GM19351 (cell line): Measurements from ENCODE around the gene JAK2.
"Not testable (repeated sequence)": the region's sequence is repeated elsewhere in the genome, so short reads cannot be mapped to it uniquely, and the experiment has no call there.

Experiments
- ATAC-seq: cut with Tn5 transposase; IDR thresholded peaks from one replicate; pipeline ENCODE4 v1.9.1; 2021; ENCODE audit warnings: mild to moderate bottlenecking, moderate library complexity; ENCODE audit not compliant: unreplicated experiment

Gene JAK2

DNA sequence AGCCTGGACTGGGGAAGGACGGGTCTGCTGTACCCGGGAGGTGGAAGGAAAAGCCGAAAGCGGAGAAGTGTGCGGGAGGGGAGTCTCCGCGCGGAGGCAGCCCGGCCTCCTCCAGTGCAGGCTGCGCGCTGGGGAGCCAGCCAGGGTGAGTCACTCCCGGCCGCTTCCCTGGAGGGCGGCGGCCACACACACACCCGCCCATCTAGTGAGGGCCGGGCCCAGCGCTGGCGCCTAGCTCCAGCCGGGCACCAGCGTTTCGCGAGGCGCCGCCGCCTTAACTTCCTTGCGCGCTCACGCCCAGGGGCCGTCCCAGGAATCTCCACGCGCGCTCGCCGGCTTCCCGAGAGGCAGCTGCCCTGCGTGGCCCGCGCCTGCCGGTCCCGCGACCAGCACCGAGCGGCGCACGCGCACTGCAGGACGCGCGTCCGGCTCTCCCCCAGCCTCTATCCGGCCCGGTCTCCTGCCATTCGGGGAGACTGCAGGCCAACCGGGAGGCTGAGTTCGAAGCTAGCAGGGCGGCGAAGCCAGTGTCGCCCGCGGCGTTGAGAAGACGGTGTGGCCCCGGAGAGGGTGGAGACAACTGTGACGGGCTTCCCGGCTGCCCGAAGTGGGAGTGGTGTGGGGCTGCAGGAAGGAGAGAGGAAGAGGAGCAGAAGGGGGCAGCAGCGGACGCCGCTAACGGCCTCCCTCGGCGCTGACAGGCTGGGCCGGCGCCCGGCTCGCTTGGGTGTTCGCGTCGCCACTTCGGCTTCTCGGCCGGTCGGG, at the start of gene JAK2:
TSS of gene JAK2 (plus strand) at position 652 of the 765 bp plus-strand sequence. CDS start 36,716 bp downstream, outside the sequence.
- peak; percentile 56 for ATAC-seq

DNA sequence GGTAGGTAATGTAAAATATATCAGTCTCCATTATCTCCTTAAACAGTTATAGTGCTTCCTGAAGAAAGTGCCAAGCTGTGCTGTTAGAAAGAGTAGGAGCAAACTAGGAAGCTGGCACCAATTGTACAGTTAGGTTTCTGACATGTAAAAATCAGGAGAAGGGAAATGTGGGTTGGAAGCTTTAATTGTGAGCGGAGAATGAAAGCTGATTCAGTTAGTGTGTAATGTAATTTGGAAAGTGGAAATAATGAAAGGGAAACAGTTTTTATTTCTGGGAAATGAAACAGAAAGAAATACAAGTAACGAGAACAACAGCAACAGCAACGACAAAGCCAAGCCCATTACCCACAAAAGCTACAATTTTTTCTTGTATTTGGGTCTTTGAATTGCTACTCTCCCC, 48.8 kb upstream of the JAK2 start:
- ATAC-seq, result no peak

DNA sequence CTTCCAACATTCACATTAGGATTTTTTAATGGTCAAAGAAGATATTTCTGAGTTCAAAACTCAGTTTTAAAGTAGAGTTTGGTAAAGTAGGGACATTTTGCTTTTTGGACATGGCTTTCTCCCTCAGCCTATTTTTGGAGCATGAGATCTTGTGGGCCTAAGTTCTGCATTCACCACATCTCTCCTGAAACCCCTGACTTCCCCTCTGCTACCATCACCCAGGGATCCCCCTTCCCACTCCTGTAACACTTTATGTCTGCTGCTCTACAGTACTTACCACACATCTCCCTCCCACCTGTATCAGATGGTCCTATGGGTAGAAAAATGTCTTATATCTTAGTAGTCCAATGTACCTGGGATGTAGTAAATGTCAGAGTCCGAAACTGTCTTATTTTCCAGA, 48.2 kb upstream of the JAK2 start:
- peak; percentile 66 for ATAC-seq

DNA sequence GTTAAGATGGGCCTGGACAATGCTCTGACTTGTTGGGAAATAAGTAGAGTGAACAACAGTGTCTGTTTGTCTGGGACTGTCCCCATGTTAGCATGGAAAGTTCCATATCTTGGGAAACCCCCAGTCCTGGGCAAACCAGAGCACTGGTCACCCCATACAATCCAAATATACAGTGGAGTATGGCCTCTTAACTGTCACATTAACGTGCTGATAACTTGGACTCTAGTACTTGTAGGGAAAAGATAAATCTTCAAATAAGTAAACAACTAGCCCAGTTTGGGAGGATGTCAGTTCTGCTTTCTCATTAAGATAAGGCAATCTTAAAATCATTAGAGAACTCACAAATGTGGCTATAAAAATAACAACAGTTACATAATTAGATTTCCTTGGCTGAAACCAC, 47.6 kb upstream of the JAK2 start:
- no peak for ATAC-seq

GRCh38 chr9:4938496-4938895, 46.6 kb upstream of the JAK2 start:
- no peak for ATAC-seq

GRCh38 chr9:4939118-4939561, 45.9 kb upstream of the JAK2 start:
- peak; percentile 76 for ATAC-seq

DNA sequence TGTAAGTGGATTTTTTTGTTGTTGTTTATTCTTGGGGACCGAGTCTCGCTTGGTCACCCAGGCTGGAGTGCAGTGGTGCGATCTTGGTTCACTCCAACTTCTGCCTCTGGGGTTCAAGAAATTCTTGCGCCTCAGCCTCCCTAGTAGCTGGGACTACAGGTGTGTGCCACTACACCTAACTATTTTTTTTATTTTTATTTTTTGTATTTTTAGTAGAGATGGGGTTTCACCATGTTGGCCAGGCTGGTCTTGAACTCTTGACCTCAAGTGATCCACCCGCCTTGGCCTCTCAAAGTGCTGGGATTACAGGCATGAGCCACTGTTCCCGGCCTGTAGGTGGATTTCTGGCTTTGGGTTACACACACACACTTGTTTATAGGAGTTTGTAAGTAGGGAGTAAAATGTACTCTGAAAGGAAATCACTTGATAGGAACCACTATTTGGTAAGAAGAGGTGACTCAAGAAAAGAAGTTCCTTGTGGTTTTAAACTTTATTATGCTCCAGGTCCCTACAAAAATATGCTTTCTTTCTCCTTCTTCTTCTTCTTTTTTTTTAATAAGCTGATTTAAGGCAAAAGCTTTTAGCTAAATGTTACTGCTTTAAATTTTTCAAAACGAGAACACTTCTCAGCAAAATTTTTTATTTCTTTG, 42.9 kb upstream of the JAK2 start:
- not testable (repeated sequence) for ATAC-seq

- ATAC-seq, result no peak
Observed at GRCh38 chr9:4943346-4943745, 41.7 kb upstream of the JAK2 start.

DNA sequence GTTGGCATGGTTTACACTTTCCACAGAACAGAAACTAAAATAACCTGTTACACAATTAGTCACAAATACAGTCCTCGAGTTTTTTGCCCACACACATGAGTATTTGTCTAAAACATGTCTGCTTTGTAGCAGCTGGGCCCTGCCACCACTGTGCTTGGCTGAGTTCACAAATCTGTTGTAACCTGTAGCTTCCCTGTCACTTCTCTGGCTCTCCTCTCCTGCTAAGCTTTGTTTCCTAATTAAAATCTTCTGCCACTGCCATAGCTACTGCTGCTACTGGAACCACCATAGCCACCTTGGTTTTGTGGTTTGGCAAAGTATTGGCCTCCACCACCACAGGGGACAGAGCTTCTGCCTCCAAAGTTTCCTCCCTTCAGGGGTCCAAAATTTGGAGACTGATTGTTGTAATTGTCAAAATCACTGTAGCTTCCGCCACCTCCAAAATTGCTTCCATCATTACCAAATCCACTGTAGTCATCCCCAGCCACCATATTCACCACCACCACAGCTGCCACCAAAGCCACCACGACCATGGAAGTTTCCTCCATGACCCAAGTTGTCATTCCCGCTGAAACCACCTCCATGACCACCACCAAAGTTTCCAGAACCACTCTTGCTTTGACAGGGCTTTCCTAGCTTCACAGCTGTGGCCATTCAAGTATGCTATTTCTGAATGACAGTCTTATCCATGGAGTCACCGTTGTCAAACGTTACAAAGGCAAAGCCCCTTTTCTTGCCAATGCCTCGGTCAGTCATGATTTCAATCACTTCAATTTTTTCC, 40.5 kb upstream of the JAK2 start:
- not testable (repeated sequence) for ATAC-seq

DNA sequence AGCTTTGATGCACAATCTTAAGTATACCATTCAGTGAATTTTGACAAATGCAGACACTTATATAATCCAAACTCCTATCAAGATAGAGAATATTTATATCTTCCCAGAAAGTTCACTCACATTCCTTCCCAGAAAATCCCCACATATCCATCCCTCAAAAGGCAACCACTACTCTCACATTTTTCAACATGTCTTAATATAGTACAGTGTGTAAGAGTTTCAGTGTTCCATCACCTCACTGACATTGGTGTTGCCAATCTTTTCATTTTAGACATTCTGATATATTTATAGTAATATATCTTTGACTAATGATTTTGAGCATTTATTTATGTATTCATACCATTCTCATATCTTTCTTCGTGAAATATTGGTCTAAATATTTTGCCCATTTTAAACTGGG, 38.1 kb upstream of the JAK2 start:
- ATAC-seq, result no peak

DNA sequence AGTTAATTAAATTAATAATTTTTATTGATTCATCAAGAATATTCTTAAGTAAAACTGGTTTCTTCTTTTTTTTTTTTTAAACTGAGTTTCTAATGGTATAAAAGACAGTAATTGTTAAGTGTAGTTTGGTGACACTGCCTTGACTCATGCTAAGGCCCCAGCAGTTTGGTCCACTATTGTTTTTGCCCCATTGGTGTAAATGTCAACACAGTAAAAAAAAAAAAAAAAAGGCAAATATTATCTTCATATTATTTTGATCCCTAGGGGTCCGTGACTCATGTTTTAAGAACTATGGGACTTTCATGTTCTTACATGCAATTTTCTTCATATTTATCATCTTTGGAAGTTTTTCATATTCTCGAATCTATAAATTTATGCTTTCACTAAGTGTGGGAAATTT, 29.2 kb upstream of the JAK2 start:
- ATAC-seq, result no peak

- ATAC-seq, result no peak
Observed at GRCh38 chr9:4959031-4959430, 26.0 kb upstream of the JAK2 start.

DNA sequence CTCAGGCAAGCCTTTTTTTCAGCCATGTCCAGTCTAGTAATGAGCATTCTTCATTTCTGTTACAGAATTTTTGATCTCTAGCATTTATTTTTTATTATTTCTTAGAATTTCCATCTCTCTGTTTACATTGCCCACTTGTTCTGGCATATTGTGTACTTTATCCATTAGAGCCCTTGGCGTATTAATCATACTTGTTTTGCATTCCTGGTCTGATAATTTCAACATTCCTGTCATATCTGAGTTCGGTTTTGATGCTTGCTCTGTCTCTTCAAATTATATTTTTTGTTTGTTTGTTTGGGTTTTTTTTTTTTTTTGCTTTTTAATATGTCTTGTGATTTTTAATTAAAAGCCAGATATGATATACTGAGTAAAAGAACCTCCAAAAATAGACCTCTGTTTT, 23.0 kb upstream of the JAK2 start:
- ATAC-seq, result no peak

- ATAC-seq, result no peak
Observed at GRCh38 chr9:4964540-4964939, 20.5 kb upstream of the JAK2 start.

DNA sequence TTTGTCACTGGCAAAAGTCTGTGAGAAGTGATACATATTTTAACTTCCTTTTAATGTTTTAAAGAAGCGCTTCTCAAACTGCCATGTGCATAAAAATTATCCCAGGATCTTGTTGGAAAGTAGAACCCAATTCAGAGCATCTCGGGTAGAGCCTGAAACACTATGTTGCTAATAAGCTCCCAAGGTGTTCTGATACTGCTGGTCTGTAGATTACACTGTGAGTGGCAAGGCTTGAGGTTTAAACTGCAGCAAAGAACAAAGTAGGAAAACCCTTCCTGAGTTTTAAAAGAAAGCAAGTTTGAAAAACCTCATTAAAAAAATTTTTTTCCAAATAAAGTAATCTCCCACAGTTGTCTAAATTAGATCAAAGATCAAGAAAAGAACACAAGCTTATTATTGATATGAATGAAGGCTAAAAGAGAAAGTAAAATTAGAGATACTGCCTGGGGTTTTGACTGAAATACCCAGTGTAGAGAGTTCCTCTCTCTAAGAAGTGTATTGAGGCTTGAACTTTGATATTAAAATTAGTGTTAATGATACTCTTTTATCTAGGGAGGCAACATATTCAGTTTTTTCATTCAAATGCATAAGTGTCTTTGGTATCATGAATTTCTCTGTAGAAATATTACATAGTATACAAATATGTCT, 19.8 kb upstream of the JAK2 start:
- no peak for ATAC-seq

DNA sequence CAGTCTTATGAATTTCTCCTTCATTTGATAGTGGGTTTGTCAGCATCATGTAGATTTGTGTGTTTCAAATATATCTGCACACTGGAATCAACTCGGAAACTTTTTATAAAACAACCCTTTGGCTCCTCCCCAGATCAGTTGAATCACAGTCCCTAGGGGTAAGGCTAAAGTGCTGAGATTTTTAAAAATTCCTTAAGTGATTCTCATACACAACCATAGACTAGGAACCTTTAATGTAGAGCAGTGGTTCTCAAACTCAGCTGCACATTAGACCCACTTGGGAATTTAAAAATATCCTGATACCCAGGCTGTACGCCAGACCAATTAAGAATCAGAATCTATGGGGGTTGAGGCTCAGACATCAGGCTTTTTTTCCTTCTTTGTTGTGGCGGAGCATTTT, 17.5 kb upstream of the JAK2 start:
- no peak for ATAC-seq

DNA sequence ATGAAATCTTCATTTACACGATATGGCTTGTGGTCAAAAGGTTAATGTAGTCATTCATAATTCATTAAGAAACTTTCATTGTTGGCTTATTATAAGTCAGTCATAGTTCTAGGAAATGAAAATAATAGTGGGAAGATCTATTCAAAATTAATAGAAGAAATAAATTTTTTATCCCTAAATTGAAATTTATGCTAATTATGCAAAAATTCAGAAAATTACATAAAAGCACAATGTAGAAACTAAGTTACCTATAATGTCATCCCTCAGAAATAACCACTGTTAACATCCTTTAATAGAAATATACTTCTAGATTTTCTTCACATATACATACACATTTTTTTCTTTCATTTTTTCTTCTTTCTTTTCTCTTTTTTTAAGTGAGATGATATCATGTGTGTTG, 15.9 kb upstream of the JAK2 start:
- no peak for ATAC-seq

- ATAC-seq, result peak; percentile 88
Observed at GRCh38 chr9:4970970-4971641, 14.0 kb upstream of the JAK2 start.

- ATAC-seq, result no peak
Observed at GRCh38 chr9:4973246-4973645, 11.8 kb upstream of the JAK2 start.

DNA sequence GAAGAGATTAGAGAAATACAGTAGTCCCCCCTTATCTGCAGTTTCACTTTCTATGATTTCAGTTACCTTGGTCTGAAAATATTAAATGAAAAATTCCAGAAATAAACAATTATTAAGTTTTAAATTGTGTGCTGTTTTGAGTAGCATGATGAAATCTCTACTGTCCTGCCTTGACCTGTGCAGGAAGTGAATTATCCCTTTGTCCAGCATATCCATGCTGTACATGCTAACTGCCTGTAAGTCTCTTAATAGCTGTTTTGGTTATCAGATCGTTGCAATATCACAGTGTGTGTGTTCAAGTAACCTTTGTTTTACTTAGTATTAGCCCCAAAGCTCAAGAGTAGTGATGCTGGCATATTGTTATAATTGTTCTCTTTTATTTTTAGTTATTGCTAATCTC, 11.2 kb upstream of the JAK2 start:
- ATAC-seq, result no peak

DNA sequence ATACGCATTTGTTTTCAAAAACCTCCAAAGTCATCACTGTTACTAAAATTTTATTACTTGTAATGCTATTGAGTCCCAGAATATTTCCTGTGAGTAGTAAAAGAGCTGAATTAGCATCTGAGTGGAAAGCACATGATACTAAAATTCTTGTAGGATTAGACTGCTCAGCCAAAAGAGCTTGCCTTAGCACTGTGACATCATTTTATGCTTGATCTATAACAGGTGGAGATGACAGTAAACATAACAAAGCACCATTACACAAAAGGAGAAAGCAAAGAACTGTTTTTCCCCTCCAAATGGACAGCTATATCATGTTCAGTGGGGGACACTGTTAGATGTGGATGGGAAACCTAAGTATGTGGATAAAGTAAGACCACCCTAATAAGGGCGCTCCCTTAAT, 5.8 kb upstream of the JAK2 start:
- ATAC-seq, result no peak
